ENCODE data around the gene JADE2. TPM values are rescaled to one million over a fixed set of nuclear protein-coding genes. Genes with fewer than 3 reads are reported as not detected.

Gene JADE2
- total and polyA plus RNA-seq, 2 of the 8 experiments (the other 6 are each of a cell fraction or from before 2014, with no cell fraction given) = 19.2 to 55.8 TPM

DNA sequence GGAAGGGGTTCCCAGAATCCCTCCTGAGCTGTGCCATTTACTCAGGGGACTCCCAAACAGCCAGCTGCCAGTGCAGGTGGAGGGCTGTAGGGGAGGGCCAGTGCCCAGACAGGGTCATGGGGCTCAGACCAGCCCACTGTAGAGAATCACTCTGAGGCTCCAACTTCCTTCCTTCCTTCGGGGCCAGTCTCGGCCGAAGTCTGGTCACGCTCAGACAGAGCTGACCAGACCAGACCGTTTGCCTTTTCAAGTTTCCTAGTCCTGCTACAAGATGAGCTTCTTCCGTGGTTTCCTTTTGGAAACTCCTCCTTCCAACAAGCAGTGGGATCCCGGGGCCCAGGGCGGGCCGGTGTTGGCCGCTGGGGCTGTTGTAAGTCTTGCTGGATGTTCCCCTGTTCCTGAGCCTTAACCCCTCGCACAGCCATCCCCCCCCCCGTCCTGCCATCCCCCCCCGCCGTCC, 54.6 kb downstream of the JADE2 start (continued):
- TF ChIP-seq, protein P1, sequence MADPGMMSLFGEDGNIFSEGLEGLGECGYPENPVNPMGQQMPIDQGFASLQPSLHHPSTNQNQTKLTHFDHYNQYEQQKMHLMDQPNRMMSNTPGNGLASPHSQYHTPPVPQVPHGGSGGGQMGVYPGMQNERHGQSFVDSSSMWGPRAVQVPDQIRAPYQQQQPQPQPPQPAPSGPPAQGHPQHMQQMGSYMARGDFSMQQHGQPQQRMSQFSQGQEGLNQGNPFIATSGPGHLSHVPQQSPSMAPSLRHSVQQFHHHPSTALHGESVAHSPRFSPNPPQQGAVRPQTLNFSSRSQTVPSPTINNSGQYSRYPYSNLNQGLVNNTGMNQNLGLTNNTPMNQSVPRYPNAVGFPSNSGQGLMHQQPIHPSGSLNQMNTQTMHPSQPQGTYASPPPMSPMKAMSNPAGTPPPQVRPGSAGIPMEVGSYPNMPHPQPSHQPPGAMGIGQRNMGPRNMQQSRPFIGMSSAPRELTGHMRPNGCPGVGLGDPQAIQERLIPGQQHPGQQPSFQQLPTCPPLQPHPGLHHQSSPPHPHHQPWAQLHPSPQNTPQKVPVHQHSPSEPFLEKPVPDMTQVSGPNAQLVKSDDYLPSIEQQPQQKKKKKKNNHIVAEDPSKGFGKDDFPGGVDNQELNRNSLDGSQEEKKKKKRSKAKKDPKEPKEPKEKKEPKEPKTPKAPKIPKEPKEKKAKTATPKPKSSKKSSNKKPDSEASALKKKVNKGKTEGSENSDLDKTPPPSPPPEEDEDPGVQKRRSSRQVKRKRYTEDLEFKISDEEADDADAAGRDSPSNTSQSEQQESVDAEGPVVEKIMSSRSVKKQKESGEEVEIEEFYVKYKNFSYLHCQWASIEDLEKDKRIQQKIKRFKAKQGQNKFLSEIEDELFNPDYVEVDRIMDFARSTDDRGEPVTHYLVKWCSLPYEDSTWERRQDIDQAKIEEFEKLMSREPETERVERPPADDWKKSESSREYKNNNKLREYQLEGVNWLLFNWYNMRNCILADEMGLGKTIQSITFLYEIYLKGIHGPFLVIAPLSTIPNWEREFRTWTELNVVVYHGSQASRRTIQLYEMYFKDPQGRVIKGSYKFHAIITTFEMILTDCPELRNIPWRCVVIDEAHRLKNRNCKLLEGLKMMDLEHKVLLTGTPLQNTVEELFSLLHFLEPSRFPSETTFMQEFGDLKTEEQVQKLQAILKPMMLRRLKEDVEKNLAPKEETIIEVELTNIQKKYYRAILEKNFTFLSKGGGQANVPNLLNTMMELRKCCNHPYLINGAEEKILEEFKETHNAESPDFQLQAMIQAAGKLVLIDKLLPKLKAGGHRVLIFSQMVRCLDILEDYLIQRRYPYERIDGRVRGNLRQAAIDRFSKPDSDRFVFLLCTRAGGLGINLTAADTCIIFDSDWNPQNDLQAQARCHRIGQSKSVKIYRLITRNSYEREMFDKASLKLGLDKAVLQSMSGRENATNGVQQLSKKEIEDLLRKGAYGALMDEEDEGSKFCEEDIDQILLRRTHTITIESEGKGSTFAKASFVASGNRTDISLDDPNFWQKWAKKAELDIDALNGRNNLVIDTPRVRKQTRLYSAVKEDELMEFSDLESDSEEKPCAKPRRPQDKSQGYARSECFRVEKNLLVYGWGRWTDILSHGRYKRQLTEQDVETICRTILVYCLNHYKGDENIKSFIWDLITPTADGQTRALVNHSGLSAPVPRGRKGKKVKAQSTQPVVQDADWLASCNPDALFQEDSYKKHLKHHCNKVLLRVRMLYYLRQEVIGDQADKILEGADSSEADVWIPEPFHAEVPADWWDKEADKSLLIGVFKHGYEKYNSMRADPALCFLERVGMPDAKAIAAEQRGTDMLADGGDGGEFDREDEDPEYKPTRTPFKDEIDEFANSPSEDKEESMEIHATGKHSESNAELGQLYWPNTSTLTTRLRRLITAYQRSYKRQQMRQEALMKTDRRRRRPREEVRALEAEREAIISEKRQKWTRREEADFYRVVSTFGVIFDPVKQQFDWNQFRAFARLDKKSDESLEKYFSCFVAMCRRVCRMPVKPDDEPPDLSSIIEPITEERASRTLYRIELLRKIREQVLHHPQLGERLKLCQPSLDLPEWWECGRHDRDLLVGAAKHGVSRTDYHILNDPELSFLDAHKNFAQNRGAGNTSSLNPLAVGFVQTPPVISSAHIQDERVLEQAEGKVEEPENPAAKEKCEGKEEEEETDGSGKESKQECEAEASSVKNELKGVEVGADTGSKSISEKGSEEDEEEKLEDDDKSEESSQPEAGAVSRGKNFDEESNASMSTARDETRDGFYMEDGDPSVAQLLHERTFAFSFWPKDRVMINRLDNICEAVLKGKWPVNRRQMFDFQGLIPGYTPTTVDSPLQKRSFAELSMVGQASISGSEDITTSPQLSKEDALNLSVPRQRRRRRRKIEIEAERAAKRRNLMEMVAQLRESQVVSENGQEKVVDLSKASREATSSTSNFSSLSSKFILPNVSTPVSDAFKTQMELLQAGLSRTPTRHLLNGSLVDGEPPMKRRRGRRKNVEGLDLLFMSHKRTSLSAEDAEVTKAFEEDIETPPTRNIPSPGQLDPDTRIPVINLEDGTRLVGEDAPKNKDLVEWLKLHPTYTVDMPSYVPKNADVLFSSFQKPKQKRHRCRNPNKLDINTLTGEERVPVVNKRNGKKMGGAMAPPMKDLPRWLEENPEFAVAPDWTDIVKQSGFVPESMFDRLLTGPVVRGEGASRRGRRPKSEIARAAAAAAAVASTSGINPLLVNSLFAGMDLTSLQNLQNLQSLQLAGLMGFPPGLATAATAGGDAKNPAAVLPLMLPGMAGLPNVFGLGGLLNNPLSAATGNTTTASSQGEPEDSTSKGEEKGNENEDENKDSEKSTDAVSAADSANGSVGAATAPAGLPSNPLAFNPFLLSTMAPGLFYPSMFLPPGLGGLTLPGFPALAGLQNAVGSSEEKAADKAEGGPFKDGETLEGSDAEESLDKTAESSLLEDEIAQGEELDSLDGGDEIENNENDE (IDR thresholded peaks at IDR 0.05; ENCODE audit: insufficient replicate concordance, low read length) = no peak
- TF ChIP-seq GABPA (IDR thresholded peaks at IDR 0.05; ENCODE audit: borderline replicate concordance, insufficient read depth, low read length) = no peak
- TF ChIP-seq MAFK (IDR thresholded peaks at IDR 0.05; ENCODE audit: low read depth, low read length) = no peak

Data from H1 (cell line).